Stimulated activated CD4-positive, alpha-beta T cell treated with anti-CD3 and anti-CD28 coated beads, Interleukin-1b, Interleukin-23, amount 100 ng/mL, for 24 hours (primary cell): ENCODE data around the gene PAQR5.
"Not testable (repeated sequence)": the region's sequence is repeated elsewhere in the genome, so short reads cannot be mapped to it uniquely, and the experiment has no call there.

Source experiments
- DNase-seq, 4 experiments: peaks; one replicate each; pipeline ENCODE4 v3.0.0-alpha.2; 2020; ENCODE audit warnings: low read depth in 4 of 4, low spot score in 1 of 4

The PAQR5 gene

DNA sequence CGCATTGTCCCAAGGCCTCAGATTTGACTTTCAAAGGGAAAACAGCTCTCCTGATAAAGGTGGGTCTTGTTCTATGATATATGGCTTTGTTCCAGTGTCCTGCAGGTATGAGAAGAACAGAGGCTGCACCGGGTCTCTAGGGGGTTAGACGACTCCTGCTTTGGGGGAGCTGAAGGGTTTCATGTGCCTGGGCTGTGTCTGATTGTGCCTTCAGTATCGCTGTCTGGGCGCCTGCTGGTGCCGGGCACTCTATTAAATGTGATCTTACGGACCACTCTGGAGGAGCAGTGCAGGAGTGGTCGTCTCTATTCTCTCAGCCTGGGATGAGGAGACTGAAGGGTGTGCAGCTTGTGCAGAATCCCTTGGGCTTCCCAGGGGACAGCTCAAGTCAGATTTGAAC is 16.0 kb downstream of the PAQR5 start:
- DNase-seq, result no peak

DNA sequence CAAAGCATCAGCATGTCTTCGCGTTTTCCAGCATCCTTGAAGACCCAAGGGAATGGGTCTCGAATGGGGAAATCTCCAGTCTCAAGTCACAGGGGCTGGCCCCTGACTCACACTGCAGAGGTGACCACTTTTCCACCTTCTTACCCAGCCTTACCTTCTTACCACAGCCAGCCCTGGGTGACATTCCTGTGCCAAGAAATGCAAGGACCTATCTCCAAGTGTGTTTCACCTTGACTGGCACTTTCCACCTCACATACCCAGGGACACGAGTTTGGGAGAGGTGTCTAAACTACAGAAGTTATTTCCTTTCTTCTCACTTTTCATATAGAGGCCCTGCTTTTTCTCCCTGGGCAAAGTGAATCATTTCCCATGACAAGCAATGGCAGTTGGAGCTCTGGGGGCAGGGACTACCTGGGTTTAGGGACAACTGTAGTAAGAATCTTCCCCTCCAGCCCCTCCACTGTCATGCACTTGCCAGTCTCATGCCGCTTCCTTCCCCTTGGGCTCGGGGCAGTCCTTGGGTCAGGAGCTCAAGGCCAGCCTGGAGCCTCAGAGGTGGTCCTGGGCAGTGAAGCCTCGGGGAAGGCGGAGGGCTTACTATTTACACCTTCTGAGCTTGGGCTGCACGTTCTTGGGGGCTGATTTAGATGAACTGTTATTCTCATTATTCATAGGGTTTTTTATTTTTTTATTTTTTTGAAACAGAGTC is 16.8 kb downstream of the PAQR5 start:
- DNase-seq, result no peak

DNA sequence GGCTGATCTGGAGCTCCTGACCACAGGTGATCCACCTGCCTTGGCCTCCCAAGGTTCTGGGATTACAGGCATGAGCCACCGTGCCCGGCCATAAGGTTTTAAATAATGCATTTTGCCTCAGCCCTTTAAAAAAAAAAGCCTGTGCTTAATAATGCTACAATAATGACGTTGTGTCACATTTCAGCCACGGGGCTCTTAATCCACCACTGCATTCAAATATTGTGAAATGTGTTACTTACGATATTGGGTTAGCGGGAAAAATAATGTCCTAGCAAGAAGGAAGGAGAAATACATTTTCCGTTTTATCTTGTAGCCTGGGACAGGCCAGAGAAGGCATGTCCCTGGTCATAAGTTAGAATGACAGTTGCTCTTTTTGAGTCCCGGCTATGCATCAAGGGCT is 17.6 kb downstream of the PAQR5 start:
- DNase-seq, result no peak

DNA sequence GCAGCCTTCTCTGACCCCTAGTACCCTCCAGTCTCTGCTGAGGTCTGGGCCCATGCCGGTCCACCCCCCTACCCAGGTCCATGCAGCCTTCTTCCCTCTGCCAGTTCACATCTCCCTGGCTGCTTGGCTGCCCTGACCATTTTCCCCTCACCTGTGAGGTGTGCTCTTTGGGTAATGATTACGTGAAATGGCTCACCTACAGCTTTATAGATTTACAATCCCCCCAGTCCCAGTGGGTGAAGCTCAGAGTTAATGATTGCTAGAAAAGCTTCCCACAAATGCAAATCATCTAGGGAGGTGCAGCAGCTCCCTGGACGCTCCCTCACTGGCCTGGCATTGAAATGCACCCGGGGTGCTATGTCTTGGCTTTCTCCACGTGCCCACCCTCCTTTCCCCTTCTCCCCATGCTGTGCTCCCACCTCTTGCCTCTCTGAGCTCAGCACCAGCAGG is 18.7 kb downstream of the PAQR5 start:
- DNase-seq, result no peak

DNA sequence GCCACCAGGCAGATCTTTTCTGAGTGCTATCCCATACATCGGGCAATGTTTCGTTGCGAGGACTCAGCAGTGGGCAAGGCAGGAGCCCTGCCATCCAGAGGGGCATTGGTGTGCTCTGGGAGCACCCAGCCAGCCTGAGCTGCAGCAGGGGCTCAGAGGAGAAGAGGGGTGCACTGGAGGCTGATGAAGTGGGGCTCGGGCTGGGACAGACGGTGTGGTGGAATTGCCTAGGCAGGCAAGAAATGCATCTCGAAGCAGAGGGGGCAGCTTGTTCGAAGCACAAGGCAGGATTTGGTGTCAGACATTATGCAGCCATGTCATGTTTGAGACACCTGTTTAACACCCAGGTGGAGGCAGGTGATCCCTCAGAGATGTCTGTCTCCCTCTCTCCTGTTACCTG is 19.3 kb downstream of the PAQR5 start:
- DNase-seq, result no peak

DNA sequence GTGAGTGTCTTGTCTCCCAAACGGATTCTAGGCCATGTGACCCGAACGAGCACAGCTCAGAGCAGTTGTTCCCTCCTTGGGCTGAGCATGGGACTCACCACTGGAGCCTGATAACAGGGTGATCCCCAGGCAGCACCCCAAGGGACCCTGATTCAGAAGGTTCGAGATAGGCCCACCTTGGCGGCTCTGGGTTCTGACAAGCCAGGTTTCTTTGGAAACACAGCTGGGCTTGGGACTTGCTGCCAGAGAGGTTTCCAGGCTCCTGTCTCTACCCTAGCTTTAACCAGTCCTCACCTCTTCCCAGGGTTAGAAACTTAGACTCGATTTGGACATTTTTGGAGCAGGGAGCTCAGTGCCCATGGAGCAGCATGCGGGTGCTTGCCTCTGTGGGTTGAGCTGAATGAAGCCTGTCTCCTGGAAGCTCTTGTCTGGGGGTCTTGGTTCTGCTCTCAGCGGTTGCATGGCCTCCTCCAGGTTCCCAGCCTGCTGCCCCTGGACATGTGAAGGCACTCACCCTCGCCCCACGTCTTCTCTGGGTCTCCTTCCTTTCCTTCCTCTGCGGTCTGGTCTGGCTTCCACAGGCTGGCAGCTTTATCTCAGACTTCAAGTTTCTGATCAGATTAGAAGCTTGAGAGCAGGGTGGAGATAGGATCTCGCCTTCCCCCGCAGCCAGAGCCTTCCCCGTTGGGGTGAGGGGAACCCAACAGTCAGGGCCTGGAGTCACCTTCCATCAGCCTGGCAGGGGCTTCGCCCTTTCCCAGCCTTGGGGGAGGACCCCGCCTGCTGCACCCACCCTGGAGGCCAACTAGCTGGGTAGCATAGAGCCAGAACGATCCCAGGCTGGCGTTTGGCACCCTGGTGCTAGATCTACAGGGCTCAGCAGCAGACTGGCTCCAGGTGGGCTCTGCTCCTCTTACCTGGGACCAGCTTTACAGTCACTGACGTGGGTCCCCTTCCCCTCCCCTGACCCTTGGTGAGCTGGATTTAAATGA is 21.0 kb downstream of the PAQR5 start:
- DNase-seq, result no peak

DNA sequence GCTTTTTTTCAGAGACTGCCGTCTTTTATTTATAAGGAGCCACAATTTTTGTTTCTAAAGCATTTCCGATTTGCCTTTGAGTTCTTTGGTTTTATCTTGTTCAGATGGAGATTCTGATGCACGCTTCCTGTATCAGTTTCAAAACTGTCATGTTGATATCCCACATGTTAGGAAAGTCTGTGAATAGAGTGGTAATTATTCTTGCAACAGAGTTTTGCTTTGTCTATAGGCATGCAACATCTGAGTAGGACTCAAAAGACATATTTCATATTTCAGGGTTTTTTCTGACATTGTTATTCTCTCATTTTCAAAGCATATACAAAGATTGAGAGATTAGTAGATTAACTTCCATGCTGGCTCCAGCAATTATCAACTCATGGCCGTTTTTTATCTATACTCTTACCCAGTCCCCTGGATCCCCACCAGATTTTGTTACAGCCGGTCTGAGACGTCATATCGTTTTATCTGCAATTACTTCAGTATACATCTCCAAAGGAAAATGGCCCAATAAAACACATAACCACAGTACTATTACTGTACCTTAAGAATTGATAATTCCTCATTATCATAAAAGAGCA is 22.4 kb downstream of the PAQR5 start:
- no peak for DNase-seq

DNA sequence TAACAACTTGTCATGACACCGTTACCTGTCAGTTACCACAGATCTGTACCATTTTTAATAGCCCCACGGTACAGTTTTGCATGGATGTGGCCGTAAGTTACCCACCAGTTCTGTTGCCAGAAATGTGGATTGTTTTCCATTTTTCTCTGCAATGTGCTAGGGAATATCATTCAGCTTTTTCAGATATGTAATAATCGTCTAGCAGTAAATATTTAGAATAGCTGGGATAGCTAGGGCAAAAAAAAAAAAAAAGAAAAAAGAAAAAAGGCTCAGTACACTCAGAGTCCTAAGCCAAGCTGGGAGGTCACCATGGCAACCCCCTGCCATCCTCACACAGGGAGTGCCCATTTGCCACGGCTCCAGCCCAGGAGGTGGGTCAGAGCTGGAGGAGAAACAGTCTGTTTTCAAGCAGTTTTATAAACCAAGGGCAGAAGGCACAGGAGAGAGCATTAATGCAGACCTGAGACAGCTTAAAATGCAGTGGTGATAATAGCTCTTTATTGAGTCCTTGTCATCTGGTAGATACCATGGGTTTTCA is 25.2 kb downstream of the PAQR5 start:
- no peak for DNase-seq

DNA sequence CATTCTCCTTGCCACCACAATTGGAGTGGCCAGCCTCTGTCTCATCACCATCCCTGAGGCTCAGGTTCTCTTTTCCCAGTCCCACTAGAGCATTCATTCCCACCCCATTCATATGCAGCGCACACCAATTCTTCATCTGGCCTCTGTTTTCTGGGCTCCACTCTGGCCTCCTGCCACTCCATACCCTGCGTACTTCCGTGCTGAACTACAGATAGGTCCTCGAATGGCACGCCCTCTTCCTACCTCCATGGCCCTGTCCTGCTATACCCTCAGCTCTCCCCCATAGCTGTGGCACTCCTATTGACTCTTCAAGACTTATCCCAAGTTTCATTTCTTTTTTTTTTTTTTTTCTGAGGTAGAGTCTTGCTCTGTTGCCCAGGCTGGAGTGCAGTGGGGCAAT is 25.9 kb downstream of the PAQR5 start:
- DNase-seq, result no peak

DNA sequence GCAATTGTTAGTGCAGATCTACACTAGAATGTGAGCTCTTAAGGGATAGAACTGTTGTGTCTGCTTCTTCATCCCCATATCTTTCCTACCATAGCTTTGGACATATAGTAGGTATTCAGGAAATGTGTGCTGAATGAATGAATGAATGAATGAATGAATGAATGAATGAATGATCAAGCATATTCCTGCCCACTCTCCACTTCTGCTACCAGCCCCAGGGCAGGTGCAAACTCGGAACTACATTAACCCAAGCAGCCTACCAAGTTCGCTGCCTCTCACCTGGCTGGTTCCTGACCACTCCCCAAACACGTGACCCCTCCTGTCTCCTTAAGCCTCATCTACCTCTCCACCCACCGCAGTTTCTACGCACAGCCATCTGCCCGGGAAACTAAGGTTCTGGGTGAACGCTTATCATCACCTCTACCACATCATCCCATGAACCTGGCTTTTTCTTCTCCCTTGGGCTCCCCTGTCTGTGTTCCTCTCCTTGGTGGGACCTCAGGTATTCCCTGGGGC is 26.8 kb downstream of the PAQR5 start:
- no peak for DNase-seq

DNA sequence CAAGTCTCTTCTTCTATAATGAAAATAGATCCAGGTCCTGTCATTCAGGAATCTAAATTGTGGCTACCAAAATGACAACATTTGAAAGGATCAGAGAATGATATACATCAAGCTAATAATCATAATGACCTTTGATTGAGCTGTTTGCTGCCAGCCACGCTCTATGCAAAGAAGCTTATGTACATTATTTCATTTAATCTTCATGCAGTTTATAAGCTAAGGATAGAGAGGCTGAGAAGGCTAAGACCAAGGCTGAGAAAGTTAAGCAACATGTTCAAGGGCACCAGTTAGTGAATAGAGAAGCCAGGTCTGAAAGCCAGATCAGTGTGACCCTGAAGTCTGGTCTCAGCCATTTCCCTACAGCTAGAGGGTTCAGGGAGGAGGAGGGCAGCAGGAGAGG is 29.4 kb downstream of the PAQR5 start:
- DNase-seq, result no peak

DNA sequence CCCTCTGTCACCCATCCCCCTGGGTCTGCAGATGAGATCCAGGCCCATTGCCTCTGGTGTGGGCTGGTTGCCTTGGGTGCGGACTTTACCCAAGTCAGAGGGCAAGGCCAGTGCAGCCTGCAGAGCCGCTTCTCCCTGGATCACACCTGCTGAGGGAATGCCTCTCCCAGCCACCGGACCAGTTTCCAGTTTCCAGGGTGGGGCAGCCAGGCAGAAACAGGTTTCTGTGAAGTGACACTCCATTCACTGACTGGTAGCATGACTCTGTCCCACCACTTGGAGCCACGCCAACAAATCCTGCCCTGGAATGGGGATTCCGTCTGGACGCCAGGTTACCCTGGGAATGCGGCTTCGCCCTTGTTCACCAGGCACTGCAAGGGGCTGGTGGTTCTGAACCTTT is 30.0 kb downstream of the PAQR5 start:
- DNase-seq, result no peak

DNA sequence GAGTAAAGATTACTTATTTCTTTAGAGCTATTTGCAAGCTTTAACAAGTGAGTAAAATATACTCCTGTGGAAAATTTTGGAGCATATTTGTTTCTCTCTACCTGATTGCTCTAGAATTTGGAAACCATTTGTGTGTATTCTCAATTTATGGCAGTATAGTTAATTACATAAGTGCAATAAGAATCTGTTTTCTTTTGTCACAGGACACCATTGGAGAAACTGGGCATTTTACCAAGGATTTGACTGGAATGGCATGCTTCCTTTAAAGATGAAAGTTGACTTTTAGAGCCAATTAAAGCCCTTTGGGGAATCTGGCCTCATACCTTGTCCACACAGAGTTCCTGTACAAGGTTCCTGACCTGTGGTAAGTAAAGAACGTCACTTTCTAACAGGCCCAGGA is 38.4 kb downstream of the PAQR5 start:
- DNase-seq, result no peak

DNA sequence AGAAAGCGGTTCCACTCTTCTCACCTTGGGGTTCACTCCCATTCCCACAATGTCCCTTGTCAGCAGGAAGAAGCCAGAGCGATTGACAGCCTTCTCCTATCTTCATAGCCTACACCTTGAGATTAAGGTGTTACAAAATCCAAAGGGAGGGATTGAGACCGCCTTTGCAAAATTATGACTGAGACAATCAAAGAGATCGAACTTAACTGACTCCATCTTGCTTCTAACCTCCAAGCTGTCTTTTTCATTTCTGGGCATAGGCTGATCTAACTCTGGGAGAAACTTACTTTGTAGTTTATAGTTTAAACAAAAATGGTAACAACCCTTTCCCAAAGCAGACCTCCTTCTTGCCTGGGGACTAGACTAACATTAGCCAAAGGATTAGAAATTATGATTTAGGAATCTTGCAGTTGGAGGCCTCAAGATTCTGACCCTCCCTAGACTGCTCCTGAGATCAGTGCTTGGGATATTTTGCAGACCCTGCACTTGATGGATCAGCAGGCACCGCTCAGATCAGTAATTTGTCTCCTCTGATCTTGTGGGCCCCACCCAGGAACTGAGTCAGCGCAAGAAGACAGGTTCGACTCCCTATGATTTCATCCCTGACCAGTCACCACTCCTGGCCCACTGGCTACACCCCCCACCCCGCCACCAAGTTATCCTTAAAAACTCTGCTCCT is 40.0 kb downstream of the PAQR5 start:
- no peak for DNase-seq

DNA sequence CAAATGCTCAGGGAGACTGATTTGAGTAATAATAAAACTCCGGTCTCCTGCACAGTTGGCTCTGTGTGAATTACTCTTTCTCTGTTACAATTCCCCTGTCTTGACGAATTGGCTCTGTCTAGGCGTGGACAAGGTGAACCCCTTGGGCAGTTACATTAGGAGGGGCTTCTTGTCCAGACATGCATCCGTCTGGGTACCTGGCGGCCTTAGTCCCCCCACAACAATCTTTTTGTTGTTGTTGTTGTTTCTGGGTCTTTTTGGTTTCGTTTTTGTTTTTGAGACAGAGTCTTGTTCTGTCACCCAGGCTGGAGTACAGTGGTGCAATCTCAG is 40.5 kb downstream of the PAQR5 start:
- not testable (repeated sequence) for DNase-seq

DNA sequence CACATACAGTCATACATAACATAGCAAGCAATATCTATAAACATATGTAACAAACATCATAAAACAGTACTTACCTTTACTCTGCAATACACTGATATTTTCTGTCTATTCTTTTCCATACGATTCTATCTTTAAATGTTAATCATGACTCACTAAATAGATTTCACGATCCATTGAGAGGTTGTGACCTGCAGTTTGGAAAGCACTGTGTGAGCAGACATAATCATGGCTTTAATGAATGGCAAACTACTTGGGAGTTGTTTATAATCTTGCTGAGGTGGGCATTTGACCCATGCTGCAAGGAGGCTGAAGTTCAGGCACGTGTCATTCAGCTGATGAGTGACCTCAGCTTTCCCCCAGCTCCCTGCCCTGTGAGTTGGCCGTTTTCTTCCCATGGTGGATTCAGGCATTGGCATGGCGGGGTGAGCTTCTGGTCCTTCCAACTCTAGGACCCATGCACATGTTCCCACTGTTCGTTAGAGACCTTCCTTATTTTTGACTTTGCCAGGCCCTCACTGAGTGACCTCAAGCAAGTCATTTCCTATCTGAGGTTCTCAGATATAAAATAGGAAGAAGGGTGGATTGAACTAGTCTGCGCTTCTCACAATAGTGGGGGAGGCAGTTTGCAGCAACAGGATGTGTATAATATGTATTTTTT is 41.7 kb downstream of the PAQR5 start:
- no peak for DNase-seq

DNA sequence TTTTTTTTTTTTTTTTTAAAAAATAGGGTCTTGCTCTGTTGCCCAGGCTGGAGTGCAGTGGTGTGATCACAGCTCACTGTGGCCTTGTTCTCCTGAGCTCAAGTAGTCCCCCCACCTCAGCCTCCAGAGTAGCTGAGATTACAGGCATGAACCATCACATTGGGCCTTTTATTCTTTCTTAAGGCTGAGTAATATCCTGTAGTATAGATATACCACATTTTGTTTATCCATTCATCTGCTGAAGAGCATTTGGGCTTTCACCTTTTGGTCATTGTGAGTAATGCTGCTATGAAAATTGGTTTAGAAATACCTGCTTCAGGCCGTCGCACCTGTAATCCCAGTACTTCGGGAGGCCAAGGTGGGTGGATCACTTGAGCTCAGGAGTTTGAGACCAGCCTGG is 42.6 kb downstream of the PAQR5 start:
- no peak for DNase-seq

DNA sequence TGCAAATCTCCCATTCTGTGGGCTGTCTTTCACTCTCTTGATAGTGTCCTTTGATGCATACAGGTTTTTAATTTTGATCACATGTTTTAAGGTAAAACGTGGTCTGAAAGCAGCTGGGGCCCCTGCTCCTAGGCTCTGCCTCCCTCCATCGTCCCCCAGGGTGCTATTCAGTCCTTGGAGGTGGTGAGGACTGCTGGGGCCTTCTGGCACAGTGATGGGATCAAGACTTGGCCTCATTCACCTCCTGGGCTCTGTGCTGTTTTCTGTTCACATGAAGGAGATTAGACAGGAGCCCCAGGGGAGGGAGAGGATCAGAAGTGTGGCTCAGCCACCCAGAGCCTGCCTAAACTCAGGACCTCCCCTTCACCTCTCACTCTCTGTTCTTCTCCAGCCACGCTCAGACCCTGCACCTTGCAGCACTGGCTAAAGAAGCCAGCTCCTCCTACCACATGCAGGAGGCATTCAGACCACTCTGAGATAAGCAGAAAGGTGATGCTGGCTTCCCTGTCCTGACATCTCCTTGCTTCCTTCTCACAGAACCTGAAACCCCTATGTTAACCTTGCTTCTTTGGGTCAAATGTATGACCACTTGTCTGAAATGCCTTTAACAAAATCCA is 43.9 kb downstream of the PAQR5 start:
- no peak for DNase-seq

DNA sequence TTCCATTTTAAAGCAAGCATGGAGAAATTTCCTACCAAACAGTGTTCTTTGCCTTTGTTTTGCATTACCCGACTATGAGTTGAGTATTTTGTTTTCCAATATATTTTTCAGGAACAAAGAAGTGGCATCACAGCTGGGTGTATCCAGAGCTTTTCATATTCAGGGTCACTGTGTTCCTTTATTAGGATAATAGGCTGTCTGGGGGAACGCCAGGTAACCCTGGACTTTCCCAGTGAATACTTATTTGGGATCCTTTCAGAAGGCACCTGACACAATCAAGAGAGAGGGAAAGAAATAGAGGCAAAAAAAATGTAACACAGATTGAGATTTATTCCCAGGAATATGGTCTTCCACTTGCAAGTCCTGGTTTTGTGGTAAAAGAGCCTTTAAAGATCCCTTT is 44.4 kb downstream of the PAQR5 start:
- DNase-seq, result no peak

DNA sequence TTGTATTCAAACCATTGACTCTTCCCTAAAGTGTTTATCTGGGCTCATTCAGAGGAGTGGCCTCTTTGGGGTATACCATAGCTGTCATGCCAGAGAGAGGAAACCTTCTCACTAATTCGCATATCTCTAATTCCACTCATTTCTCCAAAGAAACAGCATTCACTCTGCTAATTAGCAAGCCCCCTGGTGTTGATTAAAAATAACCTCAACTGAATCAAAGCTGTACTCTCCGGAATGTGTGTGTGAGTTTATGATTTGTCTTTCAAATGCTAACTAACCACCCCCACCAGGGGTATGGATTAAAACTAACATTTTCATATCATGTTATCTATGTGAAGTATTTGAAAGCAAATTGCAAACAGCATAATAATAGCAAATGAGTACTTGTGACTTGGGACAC is 45.5 kb downstream of the PAQR5 start:
- DNase-seq, result no peak
